ENCODE data around the gene SERP2.

The SERP2 gene

DNA sequence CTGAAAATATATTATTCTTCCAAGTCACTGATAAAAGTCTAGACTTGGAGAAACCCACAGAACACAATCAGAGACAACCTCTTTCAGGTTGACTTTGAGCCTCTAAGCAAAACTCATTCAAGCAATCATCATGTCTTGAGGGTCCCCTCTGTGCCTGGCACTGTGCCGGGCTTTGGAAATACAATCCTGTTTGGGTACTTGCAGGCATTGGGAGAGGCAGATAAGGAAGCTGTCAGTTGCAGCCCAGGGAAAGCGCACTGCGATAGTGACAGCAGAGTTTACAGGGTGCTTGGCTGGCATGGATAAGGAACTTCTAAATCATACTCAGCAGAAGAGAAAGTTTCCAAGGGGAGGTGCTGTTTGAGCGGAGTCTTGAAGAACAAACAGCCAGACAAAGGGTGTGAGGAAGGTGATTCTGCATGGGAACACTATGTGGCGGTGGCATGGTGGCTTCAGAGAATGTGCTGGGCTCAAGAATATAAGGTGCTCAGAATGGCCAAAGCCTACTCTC, 9.1 kb downstream of the SERP2 start:
- no peak overlapping the region for H3K4me2 ChIP-seq (ENCODE audit: insufficient read depth, low read length, poor library complexity, severe bottlenecking)
- peaks cover 3 to 11% of the 10 kb centered on the region in 2 donors for H3K4me1 ChIP-seq (ENCODE audit: control insufficient read depth in 2 of 2, insufficient read depth in 1 of 2, low read depth in 1 of 2, low read length in 2 of 2)
- no peak overlapping the region for H3K4me3 ChIP-seq (ENCODE audit: low read length in 2 of 2)
- no peaks in the 10 kb centered on the region for H3K27me3 ChIP-seq (ENCODE audit: control insufficient read depth in 3 of 3, insufficient read depth in 3 of 3, low read depth in 1 of 3, low read length in 3 of 3)
- H2BK5ac ChIP-seq (ENCODE audit: low read length): no peak overlapping the region
- H3K4ac ChIP-seq (ENCODE audit: low read length): no peak overlapping the region
- no peak overlapping the region for H4K8ac ChIP-seq (ENCODE audit: low read depth, low read length)
- H2BK12ac ChIP-seq (ENCODE audit: low read length): no peak overlapping the region
- no peak overlapping the region for H2AFZ ChIP-seq (ENCODE audit: low read length)
- H3K14ac ChIP-seq (ENCODE audit: low read length): no peak overlapping the region
- no peak for DNase-seq (ENCODE audit: low spot score)
- peaks cover 0 to 1% of the 10 kb centered on the region in 2 donors for H3K36me3 ChIP-seq (replicated peaks in 1 of 2; ENCODE audit: control insufficient read depth in 2 of 2, insufficient read depth in 2 of 2, low read length in 2 of 2)
- no peak overlapping the region for H3K23ac ChIP-seq (ENCODE audit: low read depth, low read length, poor library complexity)
- H3K18ac ChIP-seq (ENCODE audit: low read length): no peak overlapping the region
- H2BK15ac ChIP-seq (ENCODE audit: low read length): no peak overlapping the region
- no peaks in the 10 kb centered on the region for H3K9me3 ChIP-seq (replicated peaks in 1 of 2; ENCODE audit: control insufficient read depth in 2 of 2, insufficient read depth in 1 of 2, low read depth in 1 of 2, low read length in 2 of 2)
- no CpG with 5 or more reads among the region's 5 CpGs for WGBS, 2 donors (ENCODE audit: extremely low coverage in 2 of 2, insufficient read length in 2 of 2, insufficient replicate concordance in 1 of 2)
- H3K27ac ChIP-seq (replicated peaks; ENCODE audit: low read length): no peak overlapping the region
- H3K9ac ChIP-seq (ENCODE audit: low read depth, low read length, poor library complexity): no peak overlapping the region
- H3K79me1 ChIP-seq (ENCODE audit: low read depth, low read length): no peaks in the 10 kb centered on the region
- H2AK5ac ChIP-seq (ENCODE audit: low read depth, low read length): no peak overlapping the region
- H4K91ac ChIP-seq (ENCODE audit: low read depth, low read length, poor library complexity): no peak overlapping the region
- no peak overlapping the region for H2BK120ac ChIP-seq (ENCODE audit: low read depth, low read length)

DNA sequence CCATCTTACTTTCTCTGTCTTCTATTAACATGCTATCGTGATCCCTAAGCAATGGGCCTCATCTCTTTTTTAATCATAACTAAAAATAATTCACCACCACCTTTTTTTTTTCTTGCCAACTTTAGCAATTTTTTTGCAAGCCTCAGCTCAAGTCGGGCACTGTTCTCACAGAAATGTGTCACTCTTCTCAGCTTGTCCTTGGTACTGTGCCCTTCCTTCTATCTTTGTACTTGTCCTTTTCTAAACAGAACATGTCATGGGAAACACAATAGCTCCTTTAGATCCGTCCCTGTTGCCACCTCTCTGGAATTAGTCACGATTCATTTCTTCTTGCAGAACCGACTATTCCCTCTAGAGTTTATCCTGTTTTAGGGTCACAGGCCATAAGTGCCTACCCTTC, 10.3 kb downstream of the SERP2 start:
- Histone ChIP-seq H2BK5ac (ENCODE audit: low read length) (no peak overlapping the region), H2BK12ac (ENCODE audit: low read length) (no peak overlapping the region), H3K4me3 (ENCODE audit: low read length in 2 of 2) (no peak overlapping the region), H3K36me3 (replicated peaks in 1 of 2; ENCODE audit: control insufficient read depth in 2 of 2, insufficient read depth in 2 of 2, low read length in 2 of 2) (peaks cover 0 to 1% of the 10 kb centered on the region in 2 donors), H3K4me2 (ENCODE audit: insufficient read depth, low read length, poor library complexity, severe bottlenecking) (no peak overlapping the region), H3K79me1 (ENCODE audit: low read depth, low read length) (no peaks in the 10 kb centered on the region), H4K8ac (ENCODE audit: low read depth, low read length) (no peak overlapping the region), H3K4ac (ENCODE audit: low read length) (no peak overlapping the region), H3K23ac (ENCODE audit: low read depth, low read length, poor library complexity) (no peak overlapping the region), H2BK15ac (ENCODE audit: low read length) (no peak overlapping the region), H3K9me3 (replicated peaks in 1 of 2; ENCODE audit: control insufficient read depth in 2 of 2, insufficient read depth in 1 of 2, low read depth in 1 of 2, low read length in 2 of 2) (no peaks in the 10 kb centered on the region), H3K9ac (ENCODE audit: low read depth, low read length, poor library complexity) (no peak overlapping the region), H3K18ac (ENCODE audit: low read length) (no peak overlapping the region), H3K27ac (replicated peaks; ENCODE audit: low read length) (no peak overlapping the region), H2BK120ac (ENCODE audit: low read depth, low read length) (no peak overlapping the region), H3K27me3 (ENCODE audit: control insufficient read depth in 3 of 3, insufficient read depth in 3 of 3, low read depth in 1 of 3, low read length in 3 of 3) (no peaks in the 10 kb centered on the region), H3K4me1 (ENCODE audit: control insufficient read depth in 2 of 2, insufficient read depth in 1 of 2, low read depth in 1 of 2, low read length in 2 of 2) (peaks cover 12 to 18% of the 10 kb centered on the region in 2 donors), H2AK5ac (ENCODE audit: low read depth, low read length) (no peak overlapping the region), H3K14ac (ENCODE audit: low read length) (no peak overlapping the region), H2AFZ (ENCODE audit: low read length) (no peak overlapping the region), H4K91ac (ENCODE audit: low read depth, low read length, poor library complexity) (no peak overlapping the region)
- no CpG with 5 or more reads among the region's 5 CpGs for WGBS, 2 donors (ENCODE audit: extremely low coverage in 2 of 2, insufficient read length in 2 of 2, insufficient replicate concordance in 1 of 2)
- no peak for DNase-seq (ENCODE audit: low spot score)

DNA sequence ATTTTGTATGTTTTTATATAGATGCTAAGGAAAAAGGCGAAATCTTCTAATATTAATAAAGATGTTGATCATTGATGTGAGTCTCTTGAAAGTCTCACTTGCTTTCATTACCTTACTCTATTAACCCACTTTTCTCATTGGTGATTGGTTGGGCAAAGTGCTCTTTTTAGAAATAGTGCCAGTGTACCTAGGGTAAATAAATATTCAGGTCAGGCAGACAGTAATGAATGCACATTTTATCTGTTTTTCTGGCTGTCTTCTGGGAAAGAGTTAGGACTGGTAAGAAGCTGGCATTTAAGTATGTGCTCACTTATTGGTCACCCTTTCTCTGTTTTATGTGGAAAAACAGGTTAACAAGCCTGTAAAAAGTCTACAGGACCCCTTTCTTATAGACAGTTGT, 11.2 kb downstream of the SERP2 start:
- Histone ChIP-seq H2BK15ac (ENCODE audit: low read length) (no peak overlapping the region), H3K4me3 (ENCODE audit: low read length in 2 of 2) (no peak overlapping the region)

DNA sequence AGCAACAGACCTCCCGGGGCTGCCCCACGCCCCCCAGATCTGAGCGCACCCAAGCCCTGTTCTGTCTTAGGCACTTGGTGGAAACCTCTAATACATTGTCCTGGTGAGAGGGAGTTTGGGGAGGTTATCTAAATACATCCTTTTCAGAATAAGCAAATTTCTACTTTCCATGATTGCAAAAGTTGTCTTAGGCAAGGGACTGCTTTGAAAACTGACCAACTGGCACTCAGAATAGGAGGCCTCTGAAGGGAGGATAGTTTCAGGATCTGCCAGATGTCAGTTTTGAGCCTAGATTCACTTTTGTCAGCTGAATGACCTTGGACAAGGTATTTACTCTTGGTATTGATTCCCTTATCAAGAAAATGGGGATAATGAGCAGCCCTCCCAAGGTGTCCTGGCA, 11.8 kb downstream of the SERP2 start:
- no peak overlapping the region for H2AK5ac ChIP-seq (ENCODE audit: low read depth, low read length)

More for the DNA sequence above, 11.2 kb downstream of the SERP2 start:
- H2AFZ ChIP-seq (ENCODE audit: low read length): no peak overlapping the region
- DNase-seq (ENCODE audit: low spot score): no peak
- no peak overlapping the region for H4K91ac ChIP-seq (ENCODE audit: low read depth, low read length, poor library complexity)
- H3K27ac ChIP-seq (replicated peaks; ENCODE audit: low read length): no peak overlapping the region
- no peak overlapping the region for H2BK12ac ChIP-seq (ENCODE audit: low read length)
- WGBS, 2 donors (ENCODE audit: extremely low coverage in 2 of 2, insufficient read length in 2 of 2, insufficient replicate concordance in 1 of 2): no CpG with 5 or more reads among the region's 1 CpG
- H3K14ac ChIP-seq (ENCODE audit: low read length): no peak overlapping the region
- no peak overlapping the region for H3K9ac ChIP-seq (ENCODE audit: low read depth, low read length, poor library complexity)
- no peaks in the 10 kb centered on the region for H3K9me3 ChIP-seq (replicated peaks in 1 of 2; ENCODE audit: control insufficient read depth in 2 of 2, insufficient read depth in 1 of 2, low read depth in 1 of 2, low read length in 2 of 2)
- no peak overlapping the region for H3K4me2 ChIP-seq (ENCODE audit: insufficient read depth, low read length, poor library complexity, severe bottlenecking)
- H3K23ac ChIP-seq (ENCODE audit: low read depth, low read length, poor library complexity): no peak overlapping the region
- H4K8ac ChIP-seq (ENCODE audit: low read depth, low read length): no peak overlapping the region
- H3K79me1 ChIP-seq (ENCODE audit: low read depth, low read length): no peaks in the 10 kb centered on the region
- H3K4me1 ChIP-seq (ENCODE audit: control insufficient read depth in 2 of 2, insufficient read depth in 1 of 2, low read depth in 1 of 2, low read length in 2 of 2): peaks cover 14 to 20% of the 10 kb centered on the region in 2 donors
- no peak overlapping the region for H3K18ac ChIP-seq (ENCODE audit: low read length)
- H3K27me3 ChIP-seq (ENCODE audit: control insufficient read depth in 3 of 3, insufficient read depth in 3 of 3, low read depth in 1 of 3, low read length in 3 of 3): no peaks in the 10 kb centered on the region
- H2BK120ac ChIP-seq (ENCODE audit: low read depth, low read length): no peak overlapping the region
- H2AK5ac ChIP-seq (ENCODE audit: low read depth, low read length): no peak overlapping the region
- H3K36me3 ChIP-seq (replicated peaks in 1 of 2; ENCODE audit: control insufficient read depth in 2 of 2, insufficient read depth in 2 of 2, low read length in 2 of 2): peaks cover 0 to 1% of the 10 kb centered on the region in 2 donors
- H3K4ac ChIP-seq (ENCODE audit: low read length): no peak overlapping the region
- no peak overlapping the region for H2BK5ac ChIP-seq (ENCODE audit: low read length)

More for the DNA sequence above, 11.8 kb downstream of the SERP2 start:
- Histone ChIP-seq H3K9ac (ENCODE audit: low read depth, low read length, poor library complexity) (no peak overlapping the region), H3K4me2 (ENCODE audit: insufficient read depth, low read length, poor library complexity, severe bottlenecking) (no peak overlapping the region), H3K27me3 (ENCODE audit: control insufficient read depth in 3 of 3, insufficient read depth in 3 of 3, low read depth in 1 of 3, low read length in 3 of 3) (no peaks in the 10 kb centered on the region), H3K4me3 (ENCODE audit: low read length in 2 of 2) (no peak overlapping the region), H2BK120ac (ENCODE audit: low read depth, low read length) (no peak overlapping the region), H2AFZ (ENCODE audit: low read length) (no peak overlapping the region), H2BK5ac (ENCODE audit: low read length) (no peak overlapping the region), H3K4ac (ENCODE audit: low read length) (no peak overlapping the region), H3K14ac (ENCODE audit: low read length) (no peak overlapping the region), H3K18ac (ENCODE audit: low read length) (no peak overlapping the region), H3K27ac (replicated peaks; ENCODE audit: low read length) (no peak overlapping the region), H3K4me1 (ENCODE audit: control insufficient read depth in 2 of 2, insufficient read depth in 1 of 2, low read depth in 1 of 2, low read length in 2 of 2) (peaks cover 14 to 20% of the 10 kb centered on the region in 2 donors), H3K79me1 (ENCODE audit: low read depth, low read length) (no peaks in the 10 kb centered on the region), H3K9me3 (replicated peaks in 1 of 2; ENCODE audit: control insufficient read depth in 2 of 2, insufficient read depth in 1 of 2, low read depth in 1 of 2, low read length in 2 of 2) (no peaks in the 10 kb centered on the region), H4K8ac (ENCODE audit: low read depth, low read length) (no peak overlapping the region), H3K23ac (ENCODE audit: low read depth, low read length, poor library complexity) (no peak overlapping the region), H2BK15ac (ENCODE audit: low read length) (peak overlapping the region; percentile 53), H4K91ac (ENCODE audit: low read depth, low read length, poor library complexity) (no peak overlapping the region), H3K36me3 (replicated peaks in 1 of 2; ENCODE audit: control insufficient read depth in 2 of 2, insufficient read depth in 2 of 2, low read length in 2 of 2) (no peaks in the 10 kb centered on the region), H2BK12ac (ENCODE audit: low read length) (no peak overlapping the region)
- no peak for DNase-seq (ENCODE audit: low spot score)
- no CpG with 5 or more reads among the region's 3 CpGs for WGBS, 2 donors (ENCODE audit: extremely low coverage in 2 of 2, insufficient read length in 2 of 2, insufficient replicate concordance in 1 of 2)

All from neuronal stem cell (in vitro differentiated cells).